ENCODE data around the gene KIRREL3. TPM values are rescaled to one million over a fixed set of nuclear protein-coding genes. Genes with fewer than 3 reads are reported as not detected.

KIRREL3 gene
- total and polyA plus RNA-seq, 2 of the 8 experiments (the other 6 are each of a cell fraction or from before 2014, with no cell fraction given), result 0.29 to 0.32 TPM

GRCh38 chr11:126534141-126534805 lies 466.3 kb downstream of the KIRREL3 start:
- POLR2A ChIA-PET (ENCODE audit: partially characterized antibody), result interaction anchor here (1.1 kb wide), 1 partner anchor 10 kb away, joined by 5 read pairs; no protein-coding TSS in a partner anchor
- CTCF ChIA-PET (ENCODE audit: partially characterized antibody), result interaction anchor here (0.6 to 1.2 kb wide), 6 partner anchors 9 to 94 kb away, joined by 3 to 4 read pairs (median 3); no protein-coding TSS in a partner anchor
- Histone ChIP-seq H3K27me3 (replicated peaks in 1 of 4; ENCODE audit: control insufficient read depth in 3 of 4, extremely low read depth in 1 of 4, insufficient read depth in 3 of 4, low read length in 3 of 4) (no peaks in the 10 kb centered on the region), H4K8ac (ENCODE audit: extremely low read depth, insufficient read depth, low read length) (no peak overlapping the region), H3K36me3 (ENCODE audit: control insufficient read depth in 2 of 4, insufficient read depth in 4 of 4, low read length in 3 of 4) (no peaks in the 10 kb centered on the region), H3K4ac (replicated peaks; ENCODE audit: insufficient read length, low read depth, low read length) (no peak overlapping the region), H3K4me2 (ENCODE audit: insufficient read depth in 1 of 2, low read depth in 2 of 2, low read length in 2 of 2) (no peak overlapping the region), H3K27ac (ENCODE audit: low read depth, low read length) (no peak overlapping the region; the same call in 1 of the 2 replicates), H2BK15ac (ENCODE audit: low read length) (no peak overlapping the region), H3K79me1 (ENCODE audit: low read depth, low read length) (no peaks in the 10 kb centered on the region), H2AFZ (ENCODE audit: low read length) (peak overlapping the region; percentile 58; the same call in 1 of the 2 replicates), H3K4me3 (ENCODE audit: extremely low read depth in 1 of 4, insufficient read depth in 2 of 4, low read depth in 3 of 4, low read length in 4 of 4) (no peak overlapping the region), H3K9ac (replicated peaks in 1 of 4; ENCODE audit: extremely low read depth in 1 of 4, low read depth in 3 of 4, low read length in 3 of 4) (no peak overlapping the region), H3K79me2 (ENCODE audit: control insufficient read depth in 1 of 2, insufficient read depth in 2 of 2, low read length in 2 of 2) (no peaks in the 10 kb centered on the region), H4K5ac (ENCODE audit: insufficient read length, low read depth, low read length) (no peak overlapping the region), H2BK12ac (ENCODE audit: low read depth, low read length) (no peak overlapping the region), H3K18ac (ENCODE audit: extremely low read depth, low read length) (no peak overlapping the region), H3K9me3 (ENCODE audit: insufficient read depth in 2 of 2, low read depth in 1 of 2, low read length in 1 of 2) (no peaks in the 10 kb centered on the region), H3K14ac (ENCODE audit: insufficient read length) (no peak overlapping the region), H2BK5ac (ENCODE audit: low read depth, low read length) (no peak overlapping the region), H2BK20ac (ENCODE audit: low read length) (no peak overlapping the region), H3K4me1 (replicated peaks in 1 of 4; ENCODE audit: control insufficient read depth in 3 of 4, insufficient read depth in 4 of 4, low read length in 3 of 4) (no peaks in the 10 kb centered on the region; a peak in 1 of 7 replicates), H3K23ac (ENCODE audit: insufficient read length) (no peak overlapping the region), H4K20me1 (replicated peaks in 1 of 2; ENCODE audit: control insufficient read depth in 1 of 2, insufficient read depth in 2 of 2, low read length in 2 of 2) (no peaks in the 10 kb centered on the region), H4K91ac (replicated peaks; ENCODE audit: insufficient read length, low read length) (peak overlapping the region; percentile 42), H3K56ac (replicated peaks; ENCODE audit: insufficient read length, low read depth, low read length) (no peak overlapping the region), H3K23me2 (ENCODE audit: low read depth, low read length) (no peaks in the 10 kb centered on the region), H2AK5ac (ENCODE audit: low read depth, low read length) (0 out of 2 replicates have a peak overlapping the region, but pooled peaks have one; percentile 24), H2BK120ac (replicated peaks; ENCODE audit: low read depth, low read length) (no peak overlapping the region)
- DNase-seq (ENCODE audit: low read depth in 1 of 2, low spot score in 2 of 2) (no peak), FAIRE-seq (no peak)
- TF ChIP-seq RAD21 (IDR thresholded peaks at IDR 0.05 in 1 of 2, conservative IDR thresholded peaks at IDR 0.05 in 1 of 2; ENCODE audit: low read depth in 2 of 2, low read length in 2 of 2) (0 out of 4 replicates have a peak, but pooled peaks of 1 of the 2 experiments have one; percentile 6), E2F6 (IDR thresholded peaks at IDR 0.05) (no peak), POLR2AphosphoS5 (IDR thresholded peaks at IDR 0.05; ENCODE audit: low read depth, low read length) (no peak), CHD2 (IDR thresholded peaks at IDR 0.05; ENCODE audit: low read length) (no peak)
- whole genome bisulfite sequencing, 2 experiments (ENCODE audit: extremely low coverage in 1 of 2, insufficient coverage in 1 of 2, insufficient read length in 1 of 2, insufficient replicate concordance in 2 of 2, low coverage in 1 of 2, low lambda C conversion rate in 2 of 2, missing lambda C conversion rate in 1 of 2), result 84% methylated on average over 14 of the region's 17 CpGs; no CpG with 5 or more reads in 1 of the 2 experiments

All from H1 (cell line).